ENCODE measurements around the gene KCNE3.

KCNE3 gene

GRCh38 chr11:74412733-74413359, 54.5 kb downstream of the KCNE3 start:
- no peak for DNase-seq
- Mint-ChIP-seq H3K27ac (no peak overlapping the region), H3K4me3 (no peak overlapping the region), H3K4me1 (peaks cover 7% of the 10 kb centered on the region), H3K9me3 (no peaks in the 10 kb centered on the region), H3K27me3 (peaks cover 8% of the 10 kb centered on the region), H3K36me3 (no peaks in the 10 kb centered on the region)
- CTCF ChIA-PET, result no interaction called here

- no peaks in the 10 kb centered on the region for H3K9me3 Mint-ChIP-seq
- H3K27me3 Mint-ChIP-seq, result peaks cover 12% of the 10 kb centered on the region
- H3K4me1 Mint-ChIP-seq, result peaks cover 2% of the 10 kb centered on the region
- no peak overlapping the region for H3K4me3 Mint-ChIP-seq
- CTCF ChIA-PET, result no interaction called here
- H3K36me3 Mint-ChIP-seq, result no peaks in the 10 kb centered on the region
- no peak overlapping the region for H3K27ac Mint-ChIP-seq
- DNase-seq, result no peak
These were observed 55.0 kb downstream of the KCNE3 start for GRCh38 chr11:74412321-74412720.

GRCh38 chr11:74409633-74410032, 57.7 kb downstream of the KCNE3 start:
- Mint-ChIP-seq H3K9me3 (no peaks in the 10 kb centered on the region), H3K4me3 (no peak overlapping the region), H3K4me1 (no peaks in the 10 kb centered on the region), H3K27me3 (peaks cover 21% of the 10 kb centered on the region), H3K36me3 (no peaks in the 10 kb centered on the region), H3K27ac (no peak overlapping the region)
- no peak for DNase-seq
- CTCF ChIA-PET, result no interaction called here

All from activated naive CD4-positive, alpha-beta T cell treated with anti-CD3 and anti-CD28 coated beads, Interleukin-2, amount 10 ng/mL, durations not matched to agents 7 days and 5 days (primary cell).